Measurements from ENCODE around the gene CAMSAP2.
A peak's percentile ranks its signal among the peaks of the same experiment; 100 is the strongest.

The CAMSAP2 gene

GRCh38 chr1:200866116-200866515 is 127.4 kb downstream of the CAMSAP2 start:
- DNase-seq (ENCODE audit: low spot score) (no peak), ATAC-seq (ENCODE audit: low read depth) (no peak)
- no peak for TF ChIP-seq CTCF (IDR thresholded peaks at IDR 0.05; ENCODE audit: poor library complexity, severe bottlenecking)
- Histone ChIP-seq H3K9me3 (ENCODE audit: severe bottlenecking) (no peaks in the 10 kb centered on the region), H3K27ac (ENCODE audit: poor library complexity, severe bottlenecking) (no peak overlapping the region), H3K4me3 (ENCODE audit: severe bottlenecking) (no peak overlapping the region), H3K27me3 (ENCODE audit: insufficient read depth, poor library complexity, severe bottlenecking) (no peaks in the 10 kb centered on the region), H3K36me3 (ENCODE audit: low read depth) (peaks cover 19% of the 10 kb centered on the region), H3K4me1 (ENCODE audit: insufficient read depth, poor library complexity, severe bottlenecking) (no peaks in the 10 kb centered on the region)

GRCh38 chr1:200866521-200866920 is 127.8 kb downstream of the CAMSAP2 start:
- H3K4me3 ChIP-seq (ENCODE audit: severe bottlenecking): no peak overlapping the region
- DNase-seq (ENCODE audit: low spot score) (no peak), ATAC-seq (ENCODE audit: low read depth) (peak; percentile 37; the same call in 2 of the 3 replicates)
- no peak for TF ChIP-seq CTCF (IDR thresholded peaks at IDR 0.05; ENCODE audit: poor library complexity, severe bottlenecking)
- H3K9me3 ChIP-seq (ENCODE audit: severe bottlenecking): no peaks in the 10 kb centered on the region
- no peaks in the 10 kb centered on the region for H3K27me3 ChIP-seq (ENCODE audit: insufficient read depth, poor library complexity, severe bottlenecking)
- no peak overlapping the region for H3K27ac ChIP-seq (ENCODE audit: poor library complexity, severe bottlenecking)
- H3K36me3 ChIP-seq (ENCODE audit: low read depth): peaks cover 18% of the 10 kb centered on the region
- H3K4me1 ChIP-seq (ENCODE audit: insufficient read depth, poor library complexity, severe bottlenecking): no peaks in the 10 kb centered on the region

- ATAC-seq (ENCODE audit: low read depth): peak; percentile 7; the same call in 1 of the 3 replicates
- no peaks in the 10 kb centered on the region for H3K9me3 ChIP-seq (ENCODE audit: severe bottlenecking)
- H3K4me1 ChIP-seq (ENCODE audit: insufficient read depth, poor library complexity, severe bottlenecking): no peaks in the 10 kb centered on the region
- peaks cover 14% of the 10 kb centered on the region for H3K36me3 ChIP-seq (ENCODE audit: low read depth)
- H3K27ac ChIP-seq (ENCODE audit: poor library complexity, severe bottlenecking): no peak overlapping the region
- TF ChIP-seq CTCF (IDR thresholded peaks at IDR 0.05; ENCODE audit: poor library complexity, severe bottlenecking): no peak
- no peaks in the 10 kb centered on the region for H3K27me3 ChIP-seq (ENCODE audit: insufficient read depth, poor library complexity, severe bottlenecking)
- no peak for DNase-seq (ENCODE audit: low spot score)
- H3K4me3 ChIP-seq (ENCODE audit: severe bottlenecking): no peak overlapping the region
Measured at GRCh38 chr1:200867018-200867811, 128.5 kb downstream of the CAMSAP2 start.

- H3K4me3 ChIP-seq (ENCODE audit: severe bottlenecking): no peak overlapping the region
- ATAC-seq (ENCODE audit: low read depth) (peak; percentile 13; the same call in 2 of the 3 replicates), DNase-seq (ENCODE audit: low spot score) (no peak)
- no peaks in the 10 kb centered on the region; the same call in 1 of the 2 replicates for H3K36me3 ChIP-seq (ENCODE audit: low read depth)
- H3K27me3 ChIP-seq (ENCODE audit: insufficient read depth, poor library complexity, severe bottlenecking): peaks cover 2% of the 10 kb centered on the region
- H3K9me3 ChIP-seq (ENCODE audit: severe bottlenecking): no peaks in the 10 kb centered on the region
- no peaks in the 10 kb centered on the region for H3K4me1 ChIP-seq (ENCODE audit: insufficient read depth, poor library complexity, severe bottlenecking)
- no peak overlapping the region for H3K27ac ChIP-seq (ENCODE audit: poor library complexity, severe bottlenecking)
- TF ChIP-seq CTCF (IDR thresholded peaks at IDR 0.05; ENCODE audit: poor library complexity, severe bottlenecking): no peak
Measured at GRCh38 chr1:200869376-200869752, 130.7 kb downstream of the CAMSAP2 start.

Measured in RWPE2 (cell line).